Stimulated activated CD4-positive, alpha-beta T cell treated with anti-CD3 and anti-CD28 coated beads, TNF-alpha, amount 100 ng/mL, for 1 hour (primary cell): ENCODE data around the gene NFE2L1.
"Not testable (repeated sequence)": the region's sequence is repeated elsewhere in the genome, so short reads cannot be mapped to it uniquely, and the experiment has no call there.

Source experiments
- DNase-seq, 3 donors: peaks; one replicate each; pipeline ENCODE4 v3.0.0-alpha.2; 2020; ENCODE audit warnings: low read depth in 3 of 3, low spot score in 1 of 3

The NFE2L1 gene

GRCh38 chr17:48067245-48067644 lies 19.1 kb downstream of the NFE2L1 start:
- DNase-seq = no peak

- not testable (repeated sequence) for DNase-seq
Measured at GRCh38 chr17:48067808-48068207, 19.6 kb downstream of the NFE2L1 start.

GRCh38 chr17:48068491-48068961 lies 20.4 kb downstream of the NFE2L1 start:
- no peak for DNase-seq

GRCh38 chr17:48070195-48070594 lies 22.0 kb downstream of the NFE2L1 start:
- DNase-seq = no peak

GRCh38 chr17:48071654-48072053 lies 23.5 kb downstream of the NFE2L1 start:
- DNase-seq = no peak

GRCh38 chr17:48072811-48073210 lies 24.7 kb downstream of the NFE2L1 start:
- not testable (repeated sequence) for DNase-seq

- DNase-seq = not testable (repeated sequence)
Measured at GRCh38 chr17:48073566-48074094, 25.5 kb downstream of the NFE2L1 start.

- peak; percentile 51 to 55 (median 54) for DNase-seq
Measured at GRCh38 chr17:48074322-48075081, 26.3 kb downstream of the NFE2L1 start.

- not testable (repeated sequence) for DNase-seq
Measured at GRCh38 chr17:48077152-48077551, 29.0 kb downstream of the NFE2L1 start.

- no peak for DNase-seq
Measured at GRCh38 chr17:48081858-48082257, 33.7 kb downstream of the NFE2L1 start.

- no peak for DNase-seq
Measured at GRCh38 chr17:48084932-48085331, 36.8 kb downstream of the NFE2L1 start.

- no peak for DNase-seq
Measured at GRCh38 chr17:48093341-48094045, 45.3 kb downstream of the NFE2L1 start.

GRCh38 chr17:48095611-48096010 lies 47.5 kb downstream of the NFE2L1 start:
- DNase-seq = no peak

- DNase-seq = no peak
Measured at GRCh38 chr17:48100160-48100559, 52.0 kb downstream of the NFE2L1 start.

GRCh38 chr17:48100591-48101011 lies 52.4 kb downstream of the NFE2L1 start:
- DNase-seq = no peak

GRCh38 chr17:48101012-48101720 lies 53.0 kb downstream of the NFE2L1 start, which contains the start of gene CBX1:
Gene CBX1, minus strand, starts transcription at chr17:48101478. Its CDS starts 24,474 bp downstream, at chr17:48077004.
- DNase-seq = peak; percentile 81 to 87 (median 87)

GRCh38 chr17:48102043-48102750 lies 54.0 kb downstream of the NFE2L1 start:
- DNase-seq = no peak

GRCh38 chr17:48102798-48103715 lies 54.9 kb downstream of the NFE2L1 start:
- no peak for DNase-seq

GRCh38 chr17:48104440-48104839 lies 56.3 kb downstream of the NFE2L1 start:
- no peak for DNase-seq

- DNase-seq = no peak
Measured at GRCh38 chr17:48106802-48107136, 58.6 kb downstream of the NFE2L1 start.
